GM19395 (cell line): ENCODE data around the gene PDE11A.

Experiments used
- ATAC-seq: cut with Tn5 transposase; IDR thresholded peaks from one replicate; pipeline ENCODE4 v1.9.1; 2021; ENCODE audit warnings: mild to moderate bottlenecking, moderate library complexity; ENCODE audit not compliant: unreplicated experiment

The PDE11A gene

DNA sequence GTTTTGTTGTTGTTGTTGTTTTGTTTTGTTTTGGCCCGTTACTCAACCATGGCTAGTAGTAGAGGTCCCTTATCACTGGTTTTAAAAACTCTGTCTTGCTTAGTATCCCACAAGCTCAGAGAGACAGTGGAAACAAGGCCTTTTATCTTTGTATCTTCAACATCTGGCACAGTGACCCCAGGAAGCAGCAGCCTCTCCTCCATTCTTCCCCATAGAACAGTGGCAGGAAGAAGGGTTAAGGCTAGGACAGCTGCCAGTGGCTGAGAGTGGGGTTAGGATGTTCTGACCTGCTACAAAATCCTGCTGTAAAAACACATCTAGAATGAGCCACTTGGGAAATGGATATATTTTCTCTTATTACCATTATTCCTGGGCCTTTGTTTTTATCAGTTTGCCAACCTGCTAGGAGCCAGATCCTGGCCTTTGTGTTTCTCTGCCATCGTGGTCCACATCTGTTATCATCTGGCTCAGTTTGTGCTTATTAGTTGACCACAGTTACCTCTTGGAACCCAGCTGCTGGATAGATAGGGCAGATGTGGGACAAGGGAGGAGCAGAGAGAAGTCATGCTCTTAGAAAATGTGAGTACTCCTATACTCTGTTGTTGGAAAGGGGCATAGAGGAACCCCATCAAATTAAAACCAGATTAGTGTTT is 433.2 kb downstream of the PDE11A start:
- no peak for ATAC-seq

DNA sequence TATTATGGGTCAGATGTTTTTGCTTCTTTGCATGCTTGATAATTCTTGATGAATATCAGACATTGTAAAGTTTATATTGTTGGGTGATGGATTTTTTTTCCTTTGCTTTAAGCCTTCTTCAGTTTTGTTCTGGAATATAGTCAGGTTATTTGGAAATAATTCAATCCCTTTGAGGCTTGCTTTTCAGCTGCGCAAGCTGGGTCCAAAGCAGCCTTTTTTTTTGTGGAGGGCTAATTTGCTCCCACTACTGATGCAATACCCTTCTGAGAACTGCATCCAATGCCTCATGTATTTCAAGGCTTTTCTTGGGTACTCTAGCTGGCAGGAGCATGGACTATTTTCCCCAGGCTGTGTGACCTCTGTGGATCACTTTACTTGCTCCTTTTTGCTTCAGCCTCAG is 434.1 kb downstream of the PDE11A start:
- ATAC-seq = no peak

DNA sequence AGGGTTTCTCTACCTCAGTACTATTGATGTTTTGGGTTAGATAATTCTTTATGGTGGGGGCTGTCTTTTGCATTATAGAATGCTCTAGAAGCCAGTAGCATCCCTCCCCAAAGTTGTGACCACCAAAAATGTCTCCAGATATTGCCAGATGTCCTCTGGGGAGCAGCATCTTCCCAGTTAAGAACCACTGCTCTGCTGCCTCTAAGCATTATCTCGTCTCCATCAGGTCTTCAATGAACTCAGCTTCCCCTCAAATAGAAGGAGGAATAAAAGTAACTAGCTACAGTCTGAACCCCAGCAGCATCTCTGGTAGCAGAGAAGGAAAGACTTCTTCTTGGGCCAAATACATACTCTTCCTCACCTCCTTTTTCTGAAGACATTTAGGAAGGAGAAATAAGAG is 435.9 kb downstream of the PDE11A start:
- no peak for ATAC-seq

DNA sequence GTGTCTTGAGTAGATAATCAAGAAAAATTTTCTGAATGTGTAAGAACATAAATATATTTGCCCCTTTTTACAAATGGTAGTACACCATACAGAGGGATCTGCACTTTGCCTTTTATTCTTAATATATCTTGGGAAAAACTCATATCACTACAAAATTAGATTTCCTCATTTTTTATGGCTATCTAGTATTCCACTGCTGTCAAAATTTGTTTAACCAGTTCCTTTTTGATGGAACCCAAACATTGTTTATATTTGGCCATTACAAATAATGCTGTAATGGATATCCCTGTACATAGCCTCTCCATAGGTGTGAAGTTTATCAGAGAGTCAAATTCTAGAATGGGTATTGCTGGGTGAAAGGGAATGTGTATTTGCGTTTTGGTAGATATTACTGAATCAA is 436.9 kb downstream of the PDE11A start:
- ATAC-seq = no peak

DNA sequence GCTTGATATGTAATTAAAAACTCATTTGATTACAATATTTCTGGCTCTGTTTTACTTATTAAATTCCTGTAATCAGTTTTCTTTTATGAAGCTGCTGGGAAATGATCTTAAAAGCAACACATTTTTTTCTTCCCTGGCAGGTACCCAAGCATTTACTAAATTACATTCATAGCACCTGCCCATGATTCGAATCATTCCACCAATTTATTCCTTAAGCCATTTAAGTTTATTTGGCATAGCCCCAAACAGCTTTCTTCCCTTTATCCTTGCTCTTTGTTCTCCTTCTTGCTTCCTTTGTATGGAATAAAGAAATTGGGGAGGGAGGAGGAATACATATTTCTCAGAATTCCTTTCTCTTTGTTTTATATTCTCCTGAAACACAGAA is 438.7 kb downstream of the PDE11A start:
- no peak for ATAC-seq

DNA sequence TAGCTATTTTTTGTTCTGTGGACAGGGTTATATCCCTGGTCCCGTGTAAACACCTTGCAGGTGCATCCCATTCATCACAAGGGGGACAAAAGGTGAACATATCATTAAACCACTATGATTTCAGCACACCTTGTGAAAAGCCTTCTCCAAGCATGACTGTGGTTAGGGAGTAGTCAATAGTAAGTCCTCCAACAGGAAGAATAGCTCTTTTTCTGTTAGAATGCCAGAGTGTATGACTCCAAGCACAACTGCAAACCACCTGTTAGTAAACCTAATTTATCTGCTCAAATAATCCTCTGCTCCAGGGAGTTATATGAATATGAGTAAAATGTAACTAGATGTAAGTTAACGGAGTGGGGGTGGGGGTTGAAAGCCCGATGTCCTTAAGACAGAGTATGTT is 439.5 kb downstream of the PDE11A start:
- ATAC-seq = no peak

DNA sequence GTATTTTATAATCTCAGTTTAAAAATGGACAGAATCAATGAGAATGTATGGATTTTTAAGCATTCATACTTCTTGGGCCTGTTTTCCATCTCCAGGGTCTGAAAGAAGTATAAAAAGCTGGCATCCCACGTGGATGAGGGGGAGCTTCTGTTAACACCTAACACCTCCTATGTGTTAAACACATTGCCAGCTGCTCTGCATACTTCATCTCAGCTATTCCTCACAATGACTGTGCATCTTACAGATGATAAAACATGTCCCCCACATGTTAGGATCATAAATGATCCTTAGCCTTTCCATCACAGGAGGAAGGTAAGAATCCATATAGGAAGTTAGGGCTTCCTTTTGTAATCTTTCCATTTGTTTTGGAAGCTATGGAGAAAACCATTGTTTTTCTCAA is 440.9 kb downstream of the PDE11A start:
- no peak for ATAC-seq

DNA sequence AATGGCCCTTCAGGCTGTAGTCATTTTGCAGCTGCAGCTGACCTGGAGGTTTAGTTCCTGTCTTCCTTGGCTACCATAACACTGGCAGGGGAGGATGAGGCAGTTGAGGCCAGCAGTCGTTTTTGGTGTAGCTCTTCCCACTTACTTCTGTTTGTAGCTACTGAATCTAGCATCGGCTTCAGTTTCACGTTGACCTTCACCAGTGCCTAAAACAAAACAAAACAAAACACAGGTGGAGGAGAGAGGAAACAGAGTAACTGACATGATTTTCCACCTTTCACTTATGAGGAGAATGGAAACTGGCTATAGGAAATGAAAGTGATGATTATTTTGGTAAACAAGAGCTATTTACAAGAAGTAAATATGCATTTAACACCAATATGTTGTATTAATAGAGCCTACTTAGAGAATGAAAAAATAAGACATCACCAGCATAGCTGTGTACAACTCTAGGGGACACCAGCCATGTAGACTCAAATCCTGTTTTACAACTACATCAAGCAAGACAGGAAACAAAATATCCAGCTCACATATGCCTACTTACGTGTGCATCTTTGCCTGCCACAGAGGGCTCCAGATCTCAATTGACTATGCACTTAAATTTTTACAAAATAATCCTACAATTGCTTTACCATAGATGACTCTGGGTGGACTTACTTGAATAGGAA is 443.1 kb downstream of the PDE11A start:
- ATAC-seq = peak; percentile 75

DNA sequence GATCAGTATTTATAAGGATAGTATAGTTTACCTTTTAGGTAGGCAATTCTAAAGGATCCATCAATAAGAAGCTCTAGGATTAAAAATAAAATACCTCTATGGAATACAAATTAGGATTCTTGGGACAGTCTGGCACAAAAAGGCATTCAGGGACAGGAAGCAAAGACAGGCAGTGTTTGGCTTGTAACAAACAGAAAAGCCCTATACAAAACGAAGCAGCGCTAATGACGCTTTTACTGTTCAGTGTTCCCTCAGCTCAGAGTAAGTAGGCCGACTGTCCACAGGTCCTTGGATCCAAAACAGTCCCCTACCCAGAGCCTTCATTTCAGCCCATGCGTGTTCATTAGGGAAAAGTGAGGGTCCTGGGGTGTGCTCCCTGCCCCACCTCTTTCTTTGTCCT is 443.7 kb downstream of the PDE11A start:
- ATAC-seq = no peak

DNA sequence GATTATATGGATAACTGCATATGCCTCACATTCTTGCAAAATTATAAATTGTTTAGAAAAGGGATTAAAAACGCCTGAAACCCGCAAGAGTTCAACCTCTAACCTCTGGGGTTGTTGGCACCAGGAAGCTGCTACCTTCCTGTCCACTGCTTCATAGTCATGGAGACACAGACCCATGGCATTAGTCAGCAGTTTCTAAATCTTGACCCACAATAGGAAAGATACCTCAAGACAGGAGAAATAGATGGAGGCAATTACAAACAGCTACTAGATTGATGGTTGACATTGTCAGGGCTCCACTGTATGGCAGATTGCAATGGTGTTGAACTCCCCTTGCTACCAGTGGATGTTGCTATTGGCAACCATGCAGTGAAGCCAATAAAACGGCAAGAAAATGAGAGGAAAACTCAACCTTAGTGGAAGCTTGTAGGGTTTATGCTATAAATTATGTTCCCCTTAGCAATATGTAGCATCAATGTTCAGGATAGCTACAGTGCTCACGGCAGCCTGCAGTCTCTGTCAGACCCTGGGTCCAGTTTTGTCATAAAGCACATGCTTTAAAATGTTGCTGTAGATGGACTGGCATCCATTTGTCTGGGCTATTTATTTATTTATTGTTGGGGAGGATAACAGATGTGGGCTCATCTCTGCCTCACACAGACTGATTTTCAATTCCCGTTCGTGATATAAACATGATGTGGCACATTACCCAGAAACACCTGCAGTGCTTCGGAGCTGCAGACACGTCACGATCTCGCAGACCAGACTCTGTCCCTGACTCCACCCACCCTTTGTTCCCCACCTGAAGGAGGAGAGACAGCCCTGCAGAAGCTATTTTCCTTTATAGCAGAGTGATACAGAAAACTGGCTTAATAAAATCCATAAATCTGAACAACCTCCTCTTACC is 446.6 kb downstream of the PDE11A start:
- no peak for ATAC-seq

DNA sequence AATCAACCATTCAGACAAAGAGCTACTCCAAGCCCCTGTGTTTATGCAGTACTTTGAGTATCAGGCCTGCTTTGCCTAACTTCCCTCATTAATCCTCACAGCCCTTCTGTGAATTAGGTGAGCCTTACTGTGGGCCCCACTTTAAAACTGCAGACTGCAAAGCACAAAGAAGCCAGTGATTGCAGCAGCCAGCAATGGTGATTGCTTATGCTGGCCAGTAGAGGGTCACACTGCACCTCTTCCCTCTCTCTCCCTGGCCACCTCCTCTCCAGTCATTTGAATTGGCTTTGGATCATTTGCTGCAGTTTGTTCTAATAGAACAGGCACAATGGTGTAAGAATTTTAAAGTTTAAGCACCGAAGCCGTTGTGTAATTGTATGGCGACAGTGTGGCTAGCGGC is 450.1 kb downstream of the PDE11A start:
- ATAC-seq = no peak

DNA sequence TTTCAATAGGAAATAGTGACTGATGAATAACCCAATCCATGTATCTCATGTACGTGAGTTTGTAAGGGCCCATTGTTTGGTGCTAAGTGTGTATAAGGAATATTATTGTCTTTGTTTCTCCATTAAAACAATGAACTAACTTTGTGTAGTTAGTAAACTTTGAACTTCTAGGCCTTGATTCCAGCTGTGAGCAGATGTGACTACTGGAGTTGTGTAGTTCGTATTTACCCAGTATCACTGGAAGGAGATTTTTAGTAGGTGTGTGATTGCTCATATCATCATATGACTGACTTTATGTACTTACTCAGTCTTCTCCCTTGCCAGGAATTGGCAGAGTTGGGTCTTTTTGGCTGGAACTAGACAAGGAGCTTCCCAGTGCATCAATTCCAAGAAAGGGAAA is 452.6 kb downstream of the PDE11A start:
- ATAC-seq = no peak

DNA sequence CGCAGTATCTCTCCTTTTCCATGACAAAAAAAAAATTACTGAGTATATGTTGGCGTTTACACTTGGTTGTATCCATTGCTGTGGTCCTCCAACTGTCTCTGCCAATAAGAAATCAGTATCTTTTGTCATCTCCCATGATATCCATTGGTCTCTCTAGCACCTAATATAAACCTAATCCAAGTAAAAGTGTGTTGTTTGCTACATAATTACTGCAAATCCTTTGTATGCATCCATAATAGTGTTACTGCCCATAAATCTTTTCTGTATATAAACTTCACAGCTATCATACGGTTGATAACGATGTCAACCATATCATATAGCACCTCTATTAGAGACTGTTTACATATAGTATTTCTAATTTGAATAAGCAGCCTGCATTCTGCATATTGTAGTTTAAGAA is 453.1 kb downstream of the PDE11A start:
- ATAC-seq = no peak

DNA sequence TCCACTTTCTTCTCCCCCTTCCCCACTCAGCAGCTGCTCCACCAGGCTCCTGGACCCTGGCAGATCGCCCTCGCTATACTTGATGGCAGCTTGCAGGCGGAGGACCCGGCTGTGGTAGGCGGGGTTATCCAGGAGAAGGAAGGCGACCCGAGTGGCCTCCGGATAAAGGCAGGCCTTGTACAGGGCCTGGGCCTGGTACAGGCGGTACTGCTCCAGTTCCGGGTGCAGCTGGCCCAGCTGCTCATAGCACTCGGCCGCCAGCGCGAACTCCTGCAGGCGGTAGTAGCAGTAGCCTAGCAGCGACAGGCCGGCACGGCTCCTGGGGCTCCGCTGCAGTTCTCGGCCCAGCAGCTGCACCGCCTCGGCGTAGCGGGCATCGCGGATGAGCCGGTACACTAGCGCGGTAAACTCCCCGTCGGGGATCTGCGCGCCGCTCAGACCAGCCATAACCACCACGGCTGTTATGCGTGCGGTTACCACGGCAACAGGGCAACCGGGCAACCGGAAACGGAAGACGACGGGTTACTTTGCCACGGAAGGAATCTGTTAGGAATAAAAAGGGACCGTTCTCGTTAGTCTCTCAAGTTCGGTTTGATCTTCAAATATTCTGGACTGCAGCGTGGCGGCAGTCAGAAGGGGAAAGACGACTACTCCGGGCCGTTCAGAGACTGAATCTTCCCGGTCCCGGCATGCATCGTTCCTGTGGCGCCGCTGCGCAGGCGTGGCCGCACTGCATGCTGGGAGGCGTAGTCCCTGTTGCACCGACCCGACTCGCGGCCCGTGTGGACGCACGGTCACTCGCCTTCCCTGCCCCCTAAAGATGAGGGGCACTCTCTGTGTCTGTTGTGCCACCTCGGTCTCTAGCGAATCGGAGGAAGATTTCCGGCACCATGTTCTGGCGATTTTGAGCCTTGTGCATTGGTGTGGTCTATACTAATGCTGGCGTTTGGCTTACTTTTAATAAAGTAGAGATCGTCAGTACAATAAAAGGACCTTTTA is 454.0 kb downstream of the PDE11A start:
- peak; percentile 98 for ATAC-seq

DNA sequence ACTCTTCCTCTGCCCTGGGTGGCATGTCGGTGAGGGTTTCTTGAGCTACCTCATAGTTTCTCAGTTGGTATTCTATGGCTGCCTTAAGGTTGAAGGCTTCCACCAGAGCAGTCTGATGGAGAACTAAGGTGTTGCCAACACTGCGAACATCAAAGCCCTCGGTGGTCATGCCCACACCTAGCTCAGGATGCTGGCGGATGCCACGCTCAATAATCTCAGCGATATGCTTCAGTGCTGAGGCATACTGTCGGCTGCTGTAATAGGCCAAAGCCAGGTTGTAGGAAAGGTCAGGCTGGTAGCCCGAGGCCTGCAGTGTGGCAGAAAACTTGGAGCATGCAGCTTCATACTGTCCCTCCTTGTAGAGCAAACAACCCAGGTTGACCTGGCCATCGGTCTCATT is 454.7 kb downstream of the PDE11A start:
- no peak for ATAC-seq

DNA sequence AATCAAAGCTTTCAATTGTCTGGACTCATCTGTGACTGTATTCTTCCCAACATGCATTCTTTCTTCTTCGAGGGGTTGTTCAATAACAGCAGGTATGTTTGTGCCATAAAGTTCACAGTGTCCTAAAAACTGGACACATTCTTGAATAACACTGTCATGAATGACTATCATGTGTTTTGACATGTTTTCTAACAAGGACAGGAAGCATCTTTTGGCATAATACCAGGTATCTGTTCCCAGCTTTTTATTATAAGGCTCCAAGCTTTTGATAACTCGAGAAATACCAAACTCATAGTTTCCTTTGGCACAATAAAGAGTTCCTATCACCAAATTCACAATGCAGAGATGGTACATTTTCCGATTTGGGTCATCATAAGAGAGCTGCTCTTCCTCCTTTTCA is 455.8 kb downstream of the PDE11A start:
- ATAC-seq = no peak

DNA sequence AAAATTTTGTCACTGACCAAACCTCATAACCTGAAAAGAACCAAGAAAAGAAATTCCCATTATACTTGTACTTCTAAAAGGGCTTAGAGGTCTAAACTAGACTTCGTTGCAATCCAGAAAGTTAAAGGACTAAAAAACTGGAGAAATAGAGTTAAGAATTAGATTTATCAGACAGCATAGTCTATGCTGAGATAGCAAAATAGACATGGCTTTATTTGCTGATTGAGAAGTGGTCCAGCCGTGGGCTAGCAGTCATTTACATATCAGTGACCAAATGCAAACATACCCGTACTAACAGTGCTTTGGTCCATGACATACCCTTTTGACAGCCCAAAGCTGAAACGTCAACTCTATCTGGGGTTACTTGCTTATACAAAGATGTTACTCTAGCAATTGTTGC is 456.5 kb downstream of the PDE11A start:
- no peak for ATAC-seq

DNA sequence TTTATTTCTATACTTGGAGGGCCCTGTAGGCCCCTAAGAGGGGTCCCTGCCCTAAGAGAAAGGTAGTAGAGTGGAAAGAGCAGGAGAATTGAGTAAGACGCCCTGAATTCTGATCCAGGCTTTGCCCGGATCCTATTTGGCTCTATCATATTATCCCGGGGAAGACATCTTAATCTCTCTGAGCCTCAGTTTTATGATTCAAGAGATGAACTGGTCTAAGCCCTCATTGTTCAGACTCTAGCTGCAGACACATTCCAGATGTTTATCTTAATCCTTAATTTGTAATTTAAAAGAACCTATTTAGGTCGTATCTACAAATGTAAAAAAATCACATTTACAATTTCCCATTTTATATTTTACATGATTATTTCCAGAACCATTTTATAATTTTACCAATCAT is 459.9 kb downstream of the PDE11A start:
- ATAC-seq = no peak

DNA sequence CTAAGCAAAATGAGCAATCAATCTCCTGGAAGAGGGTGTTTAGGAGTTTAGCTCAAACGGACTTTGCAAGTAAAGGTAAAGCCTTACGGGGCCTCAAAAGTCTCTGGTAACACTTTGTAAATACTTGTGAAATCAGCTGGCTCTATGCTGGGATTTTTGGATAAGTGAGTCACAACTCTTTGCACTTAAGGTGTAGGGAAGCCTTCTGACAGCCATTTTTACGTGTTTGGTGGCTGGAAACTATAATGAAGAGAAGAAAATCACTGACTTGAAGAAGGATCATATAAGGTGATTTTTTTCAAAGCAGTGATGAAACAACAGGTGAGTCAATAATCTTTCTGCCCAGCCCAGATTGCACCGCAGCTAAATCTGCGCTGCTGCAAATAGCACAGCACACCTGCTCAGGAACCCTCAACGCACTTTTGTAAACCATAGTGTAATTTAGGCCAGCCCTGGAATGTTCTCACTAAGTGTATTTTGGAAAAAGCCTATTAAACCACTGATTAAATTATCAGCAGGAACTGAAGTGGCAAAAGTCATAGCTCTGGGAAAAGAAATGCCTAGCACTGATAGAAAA is 461.2 kb downstream of the PDE11A start:
- ATAC-seq = no peak

DNA sequence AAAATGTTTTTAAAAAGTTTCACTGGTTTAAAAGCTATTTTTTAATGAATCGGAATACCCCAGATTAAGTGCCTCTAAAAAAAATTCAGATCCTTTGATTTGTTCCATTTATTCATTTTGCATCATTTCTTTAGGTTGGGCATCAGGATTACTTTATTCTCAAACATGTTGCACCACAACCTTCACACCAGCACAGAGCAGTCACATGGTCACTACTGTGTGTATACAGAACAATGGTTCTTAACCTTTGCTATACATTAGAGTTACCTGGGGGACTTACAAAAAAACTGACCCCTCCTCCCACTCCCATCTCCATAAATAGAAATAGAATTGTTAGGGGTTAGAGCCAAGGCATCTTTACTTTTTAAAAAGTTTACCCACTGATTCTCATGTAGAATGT is 461.8 kb downstream of the PDE11A start:
- ATAC-seq = no peak
